A673 (cell line): Measurements from ENCODE around the gene NDUFA9. TPM values are rescaled to one million over a fixed set of nuclear protein-coding genes. Genes with fewer than 3 reads are reported as not detected.

ENCODE experiments used
- BruUV-seq: library from RNA; stranded (reverse); fragments of 400-500 nt; replicated peaks from 2 replicates; lab custom pipeline; 2021; lab: Mats Ljungman, UMichigan
- CTCF ChIA-PET: fragments of 300-600 bp; sonication (Branson Sonifier 250); formaldehyde crosslinking; loops from one replicate; lab custom pipeline; 2022; ENCODE audit warnings: antibody characterized with exemption; lab: Charles Lee
- POLR2A ChIA-PET: fragments of 300-600 bp; sonication (Branson Sonifier 250); formaldehyde crosslinking; loops from one replicate; lab custom pipeline; 2022; ENCODE audit warnings: antibody characterized with exemption; ENCODE audit not compliant: low non-redundant PET; lab: Charles Lee
- DNase-seq: peaks from one replicate; pipeline ENCODE4 v3.0.0-alpha.2; 2015; ENCODE audit warnings: low spot score
- H3K27ac ChIP-seq: fragments of 200-600 bp; sonication (generic); 2 replicates; pipeline ENCODE4 v1.5.1; 2016; ENCODE audit warnings: mixed run types, low read depth, mild to moderate bottlenecking, mixed read lengths, antibody characterized with exemption, low read length; ENCODE audit not compliant: poor library complexity, severe bottlenecking
- H3K27me3 ChIP-seq: fragments of 200-600 bp; sonication (generic); replicated peaks from 2 replicates; pipeline ENCODE4 v1.6.1; 2017; ENCODE audit warnings: mixed run types, low read depth, mild to moderate bottlenecking, mixed read lengths, antibody characterized with exemption, low read length; ENCODE audit not compliant: insufficient read depth, poor library complexity
- H3K36me3 ChIP-seq: fragments of 200-600 bp; sonication (generic); 2 replicates; pipeline ENCODE4 v1.6.1; 2016; ENCODE audit warnings: mixed run types, mild to moderate bottlenecking, mixed read lengths, antibody characterized with exemption, low read length; ENCODE audit not compliant: insufficient read depth, poor library complexity, severe bottlenecking
- H3K4me1 ChIP-seq: fragments of 200-600 bp; sonication (generic); 2 replicates; pipeline ENCODE4 v1.6.1; 2017; ENCODE audit warnings: mixed run types, mild to moderate bottlenecking, mixed read lengths, antibody characterized with exemption, low read length; ENCODE audit not compliant: insufficient read depth, poor library complexity, severe bottlenecking
- H3K4me3 ChIP-seq: fragments of 200-600 bp; sonication (generic); 2 replicates; pipeline ENCODE4 v1.5.1; 2016; ENCODE audit warnings: low read depth, mixed run types, mild to moderate bottlenecking, mixed read lengths, low read length; ENCODE audit not compliant: poor library complexity, severe bottlenecking
- H3K9me3 ChIP-seq: fragments of 200-600 bp; sonication (generic); 2 replicates; pipeline ENCODE4 v1.6.1; 2016; ENCODE audit warnings: mixed run types, low read depth, mild to moderate bottlenecking, mixed read lengths, antibody characterized with exemption, low read length; ENCODE audit not compliant: poor library complexity, severe bottlenecking
- EZH2 ChIP-seq: fragments of 200-600 bp; sonication (generic); IDR thresholded peaks from 2 replicates; pipeline ENCODE4 v1.6.1; 2017; ENCODE audit warnings: borderline replicate concordance, low read depth, mild to moderate bottlenecking, mixed read lengths, antibody characterized with exemption, low read length; ENCODE audit not compliant: poor library complexity, severe bottlenecking
- intact Hi-C: fragments of 100-400 bp; cut with micrococcal nuclease; formaldehyde crosslinking; loops from one replicate; pipeline ENCODE4 v1.10.0; 2022; ENCODE audit not compliant: unreplicated experiment
- total RNA-seq: library from RNA; stranded (reverse); gene quantifications from 2 replicates; pipeline ENCODE4 v1.2.3, GENCODE V29; 2021
- TF ChIP-seq, protein P1 (sequence below): fragments of 300-800, 200-600 bp; sonication (generic); conservative IDR thresholded peaks from 2 replicates; pipeline ENCODE4 v1.5.1; 2017; ENCODE audit warnings: low read depth, mild to moderate bottlenecking, antibody characterized with exemption, low read length, moderate library complexity, mixed read lengths

The NDUFA9 gene
- total RNA-seq, 1 experiment from 2014 or later: 199 TPM

DNA sequence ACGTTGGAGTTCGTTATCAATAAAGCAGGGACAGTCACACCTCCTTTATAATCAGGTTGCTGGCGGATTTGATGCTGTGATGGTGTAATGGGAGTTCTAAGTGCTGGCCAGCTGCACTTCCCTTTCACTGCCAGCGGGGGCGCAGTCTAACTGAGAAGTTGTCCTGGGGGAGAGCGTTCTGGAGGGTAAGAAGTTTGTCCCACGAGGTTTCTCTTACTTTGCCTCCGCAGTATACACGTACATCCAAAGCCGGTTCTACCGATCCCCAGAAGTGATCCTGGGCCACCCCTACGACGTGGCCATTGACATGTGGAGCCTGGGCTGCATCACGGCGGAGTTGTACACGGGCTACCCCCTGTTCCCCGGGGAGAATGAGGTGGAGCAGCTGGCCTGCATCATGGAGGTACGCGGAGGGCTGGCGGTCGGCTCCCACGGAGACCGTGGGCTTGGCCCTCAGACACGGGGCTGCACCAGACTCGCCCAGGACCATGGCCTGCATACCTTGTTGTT is 44.2 kb upstream of the NDUFA9 start:
- TF ChIP-seq, protein P1, sequence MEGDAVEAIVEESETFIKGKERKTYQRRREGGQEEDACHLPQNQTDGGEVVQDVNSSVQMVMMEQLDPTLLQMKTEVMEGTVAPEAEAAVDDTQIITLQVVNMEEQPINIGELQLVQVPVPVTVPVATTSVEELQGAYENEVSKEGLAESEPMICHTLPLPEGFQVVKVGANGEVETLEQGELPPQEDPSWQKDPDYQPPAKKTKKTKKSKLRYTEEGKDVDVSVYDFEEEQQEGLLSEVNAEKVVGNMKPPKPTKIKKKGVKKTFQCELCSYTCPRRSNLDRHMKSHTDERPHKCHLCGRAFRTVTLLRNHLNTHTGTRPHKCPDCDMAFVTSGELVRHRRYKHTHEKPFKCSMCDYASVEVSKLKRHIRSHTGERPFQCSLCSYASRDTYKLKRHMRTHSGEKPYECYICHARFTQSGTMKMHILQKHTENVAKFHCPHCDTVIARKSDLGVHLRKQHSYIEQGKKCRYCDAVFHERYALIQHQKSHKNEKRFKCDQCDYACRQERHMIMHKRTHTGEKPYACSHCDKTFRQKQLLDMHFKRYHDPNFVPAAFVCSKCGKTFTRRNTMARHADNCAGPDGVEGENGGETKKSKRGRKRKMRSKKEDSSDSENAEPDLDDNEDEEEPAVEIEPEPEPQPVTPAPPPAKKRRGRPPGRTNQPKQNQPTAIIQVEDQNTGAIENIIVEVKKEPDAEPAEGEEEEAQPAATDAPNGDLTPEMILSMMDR: peak; percentile 98
- no peak for TF ChIP-seq EZH2
- Histone ChIP-seq H3K4me1 (peaks cover 5% of the 10 kb centered on the region), H3K36me3 (no peaks in the 10 kb centered on the region), H3K27ac (peak overlapping the region; percentile 63), H3K9me3 (no peaks in the 10 kb centered on the region), H3K4me3 (peak overlapping the region; percentile 68), H3K27me3 (peaks cover 29% of the 10 kb centered on the region)
- ChIA-PET CTCF (interaction anchor here (0.5 kb wide), 2 partner anchors 154 to 731 kb away, joined by 3 to 4 read pairs; partner anchors contain the start of gene PARP11), POLR2A (no interaction called here)
- intact Hi-C loops: no loop called here
- DNase-seq: peak; percentile 91
- no TSS peak for BruUV-seq

DNA sequence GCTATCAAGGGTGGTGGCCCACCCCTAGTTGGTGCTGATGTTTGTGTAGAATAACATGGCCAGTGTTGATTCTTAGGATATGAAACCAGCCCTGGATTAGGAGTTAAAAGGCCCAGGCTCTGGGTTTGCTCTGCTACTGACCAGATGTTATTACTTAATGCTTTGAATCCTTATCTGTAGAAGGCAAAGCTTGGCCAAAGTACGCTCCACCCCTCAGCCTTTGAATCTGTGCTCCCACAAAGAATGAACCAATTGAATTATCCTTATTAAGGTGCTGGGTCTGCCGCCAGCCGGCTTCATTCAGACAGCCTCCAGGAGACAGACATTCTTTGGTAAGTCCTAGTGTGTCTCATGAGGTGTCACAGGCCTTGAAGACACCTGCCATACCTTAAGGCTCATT is 41.9 kb upstream of the NDUFA9 start:
- Histone ChIP-seq H3K27ac (no peak overlapping the region), H3K4me1 (peaks cover 5% of the 10 kb centered on the region), H3K4me3 (no peak overlapping the region), H3K27me3 (peaks cover 13% of the 10 kb centered on the region), H3K9me3 (no peaks in the 10 kb centered on the region), H3K36me3 (no peaks in the 10 kb centered on the region)
- intact Hi-C loops: no loop called here
- ChIA-PET CTCF (no interaction called here), POLR2A (no interaction called here)
- no TSS peak for BruUV-seq
- TF ChIP-seq, protein P1: no peak
- no peak for TF ChIP-seq EZH2
- no peak for DNase-seq

DNA sequence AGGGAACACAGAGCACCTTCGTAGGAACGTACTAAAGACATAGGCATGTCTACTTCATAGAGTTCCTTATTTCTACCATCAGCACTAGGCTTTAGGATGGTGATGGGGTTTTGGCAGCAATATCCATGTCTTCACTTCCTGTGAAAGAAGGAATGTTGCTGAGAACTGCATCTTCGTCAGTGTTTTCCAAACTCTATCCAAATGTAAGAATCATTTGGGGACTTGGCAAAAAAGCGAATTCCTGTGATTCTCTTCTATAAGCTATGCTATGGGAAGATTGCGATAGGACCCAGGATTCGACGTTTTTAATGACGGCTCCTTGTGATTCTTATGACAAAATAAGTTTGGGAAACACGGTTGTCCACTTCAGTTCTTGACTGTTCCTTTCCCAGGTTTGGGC is 39.8 kb upstream of the NDUFA9 start:
- peaks cover 5% of the 10 kb centered on the region for H3K4me1 ChIP-seq
- no peaks in the 10 kb centered on the region for H3K9me3 ChIP-seq
- H3K27me3 ChIP-seq: no peaks in the 10 kb centered on the region
- no peak overlapping the region for H3K4me3 ChIP-seq
- intact Hi-C loops: no loop called here
- TF ChIP-seq EZH2: no peak
- TF ChIP-seq, protein P1: no peak
- POLR2A ChIA-PET: no interaction called here
- H3K27ac ChIP-seq: no peak overlapping the region
- no peak for DNase-seq
- CTCF ChIA-PET: no interaction called here
- no TSS peak for BruUV-seq
- H3K36me3 ChIP-seq: no peaks in the 10 kb centered on the region
